K562 (cell line): Measurements from ENCODE around the gene ARHGAP32. TPM values are rescaled to one million over a fixed set of nuclear protein-coding genes. Genes with fewer than 3 reads are reported as not detected.

Source experiments
- ATAC-seq: fragments of 200-7000 bp; cut with Tn5 transposase; 3 replicates; pipeline ENCODE4 v1.9.1; 2020; ENCODE audit warnings: moderate library complexity
- BruUV-seq: library from RNA; stranded (reverse); fragments of 400-500 nt; replicated peaks from 2 replicates; lab custom pipeline; 2021; lab: Mats Ljungman, UMichigan
- CTCF ChIA-PET: fragments of 300-600 bp; formaldehyde crosslinking; extraction: SDS; loops from one replicate; lab custom pipeline; 2021; ENCODE audit warnings: low intra/inter-chr PET ratio; lab: Yijun Ruan, JAX
- POLR2A ChIA-PET: fragments of 300-600, 350-650 bp; sonication (Branson Sonifier 250); formaldehyde crosslinking; extraction: SDS; loops from one replicate; lab custom pipeline; 2021; ENCODE audit warnings: antibody characterized with exemption, inconsistent platforms; lab: Yijun Ruan, JAX
- DNase-seq, 4 experiments: peaks; one replicate each; pipeline versions ENCODE4 v3.0.0 to v3.0.0-alpha.2; 2011 to 2018; ENCODE audit warnings: low spot score in 3 of 4, mixed read lengths in 3 of 4; ENCODE audit errors: extremely low read depth in 1 of 4
- FAIRE-seq: peaks from 2 replicates; lab custom pipeline; 2011; peaks lifted over from hg19 to GRCh38; lab: Jason Lieb, UNC
- H2AFZ ChIP-seq: 2 replicates; pipeline ENCODE4 v1.6.0; 2011; ENCODE audit warnings: low read depth, low read length, control low read depth, inconsistent platforms
- H3K27ac ChIP-seq: fragments of 200-600 bp; 3 replicates; pipeline ENCODE4 v1.8.0; 2011; ENCODE audit warnings: low read depth, mild to moderate bottlenecking, control low read depth, inconsistent platforms, low read length, moderate library complexity, mixed read lengths; ENCODE audit errors: extremely low read depth
- H3K27me3 ChIP-seq, 2 experiments: fragments of 300-600 bp in 1 of 2; 2 replicates in 1 of 2; 3 replicates in 1 of 2; pipeline versions ENCODE4 v1.6.0 to v1.8.0; 2011; ENCODE audit warnings: inconsistent platforms in 2 of 2, low read length in 2 of 2, mild to moderate bottlenecking in 1 of 2, mixed read lengths in 1 of 2, moderate library complexity in 1 of 2; ENCODE audit not compliant: control insufficient read depth in 2 of 2, insufficient read depth in 2 of 2
- H3K36me3 ChIP-seq: fragments of 300-600 bp; 3 replicates; pipeline ENCODE4 v1.8.0; 2011; ENCODE audit warnings: mild to moderate bottlenecking, low read length, inconsistent platforms; ENCODE audit not compliant: control insufficient read depth, insufficient read depth
- H3K4me1 ChIP-seq, 2 experiments: fragments of 200-600 bp in 1 of 2; replicated peaks in 1 of 2; 2 replicates in 1 of 2; 3 replicates in 1 of 2; pipeline versions ENCODE4 v1.5.1 to v1.8.0; 2011; ENCODE audit warnings: inconsistent platforms in 2 of 2, low read length in 2 of 2, mild to moderate bottlenecking in 1 of 2, mixed read lengths in 1 of 2, moderate library complexity in 1 of 2; ENCODE audit not compliant: control insufficient read depth in 2 of 2, insufficient read depth in 2 of 2
- H3K4me2 ChIP-seq: 2 replicates; pipeline ENCODE4 v1.6.1; 2011; ENCODE audit warnings: low read length, control low read depth, inconsistent platforms, mixed read lengths; ENCODE audit not compliant: insufficient read depth
- H3K4me3 ChIP-seq: fragments of 200-600 bp; sonication (generic), shearing (Covaris generic); 2 replicates; pipeline ENCODE4 v1.5.1; 2016; ENCODE audit warnings: control low read depth, inconsistent platforms
- H3K79me2 ChIP-seq: fragments of 200-600 bp; 3 replicates; pipeline ENCODE4 v1.8.0; 2011; ENCODE audit warnings: low read length, inconsistent platforms; ENCODE audit not compliant: control insufficient read depth, insufficient read depth
- H3K9ac ChIP-seq, 2 experiments: 2 replicates each; pipeline versions ENCODE4 v1.6.0 to v1.6.1; 2011; ENCODE audit warnings: low read depth in 2 of 2, low read length in 2 of 2, control low read depth in 1 of 2, inconsistent platforms in 1 of 2, mild to moderate bottlenecking in 1 of 2, mixed read lengths in 1 of 2; ENCODE audit not compliant: insufficient read depth in 1 of 2
- H3K9me1 ChIP-seq: one replicate; pipeline ENCODE4 v1.6.0; 2011; ENCODE audit warnings: inconsistent platforms, mild to moderate bottlenecking, low read length, moderate library complexity; ENCODE audit not compliant: control insufficient read depth, insufficient read depth
- H3K9me3 ChIP-seq: replicated peaks from 2 replicates; pipeline ENCODE4 v1.5.1; 2011; ENCODE audit warnings: low read depth, low read length, inconsistent platforms; ENCODE audit not compliant: control insufficient read depth, insufficient read depth
- H4K20me1 ChIP-seq: replicated peaks from 2 replicates; pipeline ENCODE4 v1.6.1; 2011; ENCODE audit warnings: low read length, inconsistent platforms, mixed read lengths; ENCODE audit not compliant: control insufficient read depth, insufficient read depth
- CUX1 ChIP-seq: fragments of 200-800 bp; sonication (Bioruptor generic); IDR thresholded peaks from 2 replicates; pipeline ENCODE4 v1.6.1; 2016; ENCODE audit warnings: missing genetic modification characterization, missing compliant biosample characterization
- FOSL1 ChIP-seq: fragments of 200-800 bp; sonication (Bioruptor generic); conservative IDR thresholded peaks from 2 replicates; pipeline ENCODE4 v1.6.1; 2016; ENCODE audit warnings: missing genetic modification characterization, missing compliant biosample characterization
- FOXK2 ChIP-seq, 2 experiments: fragments of 450-650 bp; IDR thresholded peaks in 1 of 2; conservative IDR thresholded peaks in 1 of 2; 2 replicates each; pipeline ENCODE4 v1.6.1; 2016; ENCODE audit warnings: low read depth in 2 of 2, mild to moderate bottlenecking in 1 of 2
- MEF2D ChIP-seq: conservative IDR thresholded peaks from 2 replicates; pipeline ENCODE4 v1.6.1; 2016; ENCODE audit warnings: low read depth, missing genetic modification characterization, missing compliant biosample characterization
- RBFOX2 ChIP-seq: fragments of 200-400 bp; formaldehyde crosslinking; IDR thresholded peaks from 2 replicates; pipeline ENCODE4 v1.6.1; 2017; ENCODE audit warnings: low read depth, mild to moderate bottlenecking, low read length, moderate library complexity
- TAF15 ChIP-seq: fragments of 200-400 bp; formaldehyde crosslinking; IDR thresholded peaks from 2 replicates; pipeline ENCODE4 v1.6.1; 2017; ENCODE audit warnings: mild to moderate bottlenecking, low read depth, low read length, moderate library complexity
- ZNF778 ChIP-seq: fragments of 450-650 bp; formaldehyde crosslinking; IDR thresholded peaks from 2 replicates; pipeline ENCODE4 v1.4.0; 2020; ENCODE audit warnings: mild to moderate bottlenecking, moderate library complexity
- WGBS: fragments of 100-300 bp; shearing (Covaris generic); methylation state at CpG from one replicate; pipeline ENCODE4 v1.1.6; 2016; ENCODE audit warnings: low coverage, mixed read lengths; ENCODE audit not compliant: insufficient coverage; ENCODE audit errors: missing lambda C conversion rate; 5-methylcytosine and 5-hydroxymethylcytosine counted together
- in situ Hi-C: fragments of 300-500 bp; cut with MboI; formaldehyde crosslinking; loops from 4 replicates; pipeline ENCODE4 v1.15.0; 2018; ENCODE audit warnings: inconsistent platforms, mixed read lengths
- intact Hi-C: fragments of 100-400 bp; cut with micrococcal nuclease; formaldehyde crosslinking; loops from 2 replicates; pipeline ENCODE4 v1.14.2; 2022
- polyA plus RNA-seq, 8 experiments: library from polyadenylated mRNA; depleted of rRNA in 4 of 8; stranded (reverse) in 5 of 8; unstranded in 3 of 8; fragments of >200 nt; fragmentation: Nextera tagmentation in 2 of 8; fragmentation: Illumina TruSeq in 1 of 8; extraction: Ambion mirVana in 2 of 8; extraction: Trizol in 1 of 8; gene quantifications; 2 replicates each; pipeline versions ENCODE4 v1.2.1 to v1.2.3, GENCODE V29; 2011 to 2014; ENCODE audit warnings: inconsistent platforms in 1 of 8, missing spikeins in 1 of 8
- total RNA-seq, 7 experiments: library from RNA; depleted of rRNA in 6 of 7; stranded (reverse); fragments of >200 nt in 6 of 7; fragmentation: Illumina TruSeq in 2 of 7; extraction: Trizol in 2 of 7; gene quantifications; 2 replicates each; pipeline versions ENCODE4 v1.2.1 to v1.2.3, GENCODE V29; 2011 to 2021; ENCODE audit warnings: low replicate concordance in 1 of 7

The ARHGAP32 gene
- total and polyA plus RNA-seq, 9 of the 15 experiments (the other 6 are each of a cell fraction or from before 2014, with no cell fraction given) = 0.18 TPM; not detected in 8

GRCh38 chr11:128919216-128919615 lies 272.9 kb downstream of the ARHGAP32 start:
- no peak overlapping the region for H3K9ac ChIP-seq

More at GRCh38 chr11:128919216-128919615, 272.9 kb downstream of the ARHGAP32 start:
- Histone ChIP-seq H3K4me2 (no peak overlapping the region), H3K4me1 (no peaks in the 10 kb centered on the region), H3K36me3 (no peaks in the 10 kb centered on the region), H4K20me1 (no peaks in the 10 kb centered on the region), H3K27ac (no peak overlapping the region), H3K4me3 (no peak overlapping the region), H3K9me1 (no peaks in the 10 kb centered on the region)
- no peak for FAIRE-seq
- CTCF ChIA-PET = no interaction called here
- POLR2A ChIA-PET = interaction anchor here (0.6 to 1.0 kb wide), 2 partner anchors 11 to 24 kb away, joined by 3 read pairs; no protein-coding TSS in a partner anchor
- intact Hi-C loops = no loop called here
- no TSS peak for BruUV-seq
- no peak for DNase-seq
- ATAC-seq = no peak
- WGBS = 0% methylated on average over 5 of the region's 5 CpGs
- TF ChIP-seq ZNF778 (no peak), FOXK2 (conservative IDR thresholded peaks at IDR 0.05 in 1 of 2, IDR thresholded peaks at IDR 0.05 in 1 of 2; ENCODE audit: low read depth in 2 of 2) (no peak), RBFOX2 (no peak), FOSL1 (tag) (no peak), MEF2D (tag) (no peak), TAF15 (no peak), CUX1 (CRISPR knock-in tag) (no peak)
- TF ChIP-seq, all 486 proteins: peak for 0
- in situ Hi-C loops = no loop called here
- no peaks in the 10 kb centered on the region for H3K79me2 ChIP-seq
- no peaks in the 10 kb centered on the region for H3K9me3 ChIP-seq
- no peak overlapping the region for H2AFZ ChIP-seq
- peaks cover 0 to 15% of the 10 kb centered on the region in 2 experiments; a peak in 3 of 5 replicates for H3K27me3 ChIP-seq
